Measurements from ENCODE around the gene FARP1.

The FARP1 gene

DNA sequence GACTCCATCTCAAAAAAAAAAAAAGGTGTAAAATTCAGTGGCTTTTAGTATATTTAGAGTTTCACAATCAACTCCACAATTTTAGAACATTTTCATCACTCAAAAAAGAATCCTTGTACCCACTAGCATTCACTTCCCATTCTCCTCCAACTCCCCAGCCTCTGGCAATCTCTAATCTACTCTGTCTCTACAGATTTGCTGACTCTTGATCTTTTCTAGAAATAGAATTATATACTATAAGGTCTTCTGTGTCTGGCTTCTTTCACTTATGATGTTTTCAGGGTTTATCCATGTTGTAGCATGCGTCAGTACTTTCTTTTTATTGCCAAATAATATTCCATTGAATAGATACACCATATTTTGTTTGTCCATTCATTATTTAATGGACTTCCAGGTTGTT is 8.0 kb upstream of the FARP1 start:
- DNase-seq: no peak

DNA sequence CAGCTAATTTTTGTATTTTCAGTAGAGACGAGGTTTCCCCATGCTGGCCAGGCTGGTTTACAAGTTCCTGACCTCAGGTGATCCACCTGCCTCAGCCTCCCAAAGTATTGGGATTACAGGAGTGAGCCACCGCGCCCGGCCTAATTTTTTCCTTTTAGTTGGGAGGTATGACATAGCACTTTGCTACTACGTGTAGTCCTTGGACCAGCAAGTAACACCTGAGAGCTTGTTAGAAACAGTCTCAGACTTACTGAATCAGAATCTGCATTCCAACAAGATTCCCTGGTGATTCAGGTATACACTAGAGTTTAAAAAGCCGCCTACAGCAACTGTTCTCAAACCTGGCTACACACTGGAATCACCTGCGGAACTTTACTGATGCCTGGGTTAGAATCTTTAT is 1.8 kb upstream of the FARP1 start:
- DNase-seq: no peak

DNA sequence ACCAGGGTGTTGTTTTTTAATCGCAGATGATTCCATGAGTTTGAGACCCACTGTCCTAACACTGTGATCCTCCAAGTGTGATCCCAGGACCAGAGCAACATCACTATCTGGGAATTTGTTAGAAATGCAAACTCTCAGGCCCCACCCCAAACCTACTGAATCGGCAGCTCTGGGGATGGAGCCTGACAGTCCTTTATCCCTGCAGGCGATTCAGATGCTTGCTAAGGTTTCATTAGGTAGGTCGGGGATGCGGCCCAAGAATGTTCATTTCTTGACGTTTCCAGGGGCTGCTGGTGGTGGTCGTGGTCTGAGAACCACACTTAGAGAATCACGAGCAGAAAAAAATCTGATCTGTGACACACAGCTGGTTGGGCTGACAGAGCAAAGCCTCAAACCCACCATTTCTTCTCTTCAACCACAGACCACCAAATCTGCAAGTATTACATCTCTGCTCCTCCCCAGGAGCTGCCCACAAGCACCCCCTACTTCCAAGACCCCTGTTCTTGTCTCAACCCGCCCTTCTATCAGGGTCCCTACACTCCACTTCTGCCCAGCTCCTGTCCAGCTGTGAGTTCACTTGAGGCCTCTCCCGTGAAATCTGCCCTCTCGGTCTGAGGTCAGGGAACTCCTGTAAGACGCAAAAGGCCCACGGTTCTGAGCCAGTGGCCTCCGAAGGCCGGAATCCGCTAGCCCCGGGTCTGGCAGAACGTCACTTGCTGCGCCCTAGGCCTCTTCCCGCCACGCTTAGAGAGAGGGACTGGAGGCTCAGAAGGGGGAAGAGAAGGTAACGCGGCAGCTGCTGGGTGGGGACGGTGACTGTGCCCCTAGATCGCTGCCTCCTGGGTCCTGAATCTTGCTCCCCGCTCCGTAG is 1.1 kb upstream of the FARP1 start:
- no peak for DNase-seq

DNA sequence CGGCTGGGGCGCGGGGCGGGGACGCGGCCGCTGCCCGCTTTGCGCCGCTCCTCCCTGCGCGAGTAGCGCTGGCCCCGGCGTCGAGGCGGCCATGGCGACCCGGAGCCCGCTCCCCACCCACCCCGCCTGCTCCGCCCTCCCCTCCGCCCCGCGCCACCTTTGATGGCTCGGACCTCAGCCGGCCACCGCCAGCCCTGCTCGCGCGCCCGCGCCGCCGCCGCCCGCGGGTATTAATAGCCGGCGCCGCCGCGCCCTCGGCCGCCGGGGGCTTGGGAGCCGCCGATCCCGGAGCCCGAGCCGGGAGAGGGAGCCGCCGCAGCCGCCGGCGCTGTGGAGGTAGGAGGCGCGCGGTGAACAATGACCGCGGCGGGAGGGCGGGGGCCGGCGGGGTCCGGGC is 261 bp downstream of the FARP1 start:
- no peak for DNase-seq

DNA sequence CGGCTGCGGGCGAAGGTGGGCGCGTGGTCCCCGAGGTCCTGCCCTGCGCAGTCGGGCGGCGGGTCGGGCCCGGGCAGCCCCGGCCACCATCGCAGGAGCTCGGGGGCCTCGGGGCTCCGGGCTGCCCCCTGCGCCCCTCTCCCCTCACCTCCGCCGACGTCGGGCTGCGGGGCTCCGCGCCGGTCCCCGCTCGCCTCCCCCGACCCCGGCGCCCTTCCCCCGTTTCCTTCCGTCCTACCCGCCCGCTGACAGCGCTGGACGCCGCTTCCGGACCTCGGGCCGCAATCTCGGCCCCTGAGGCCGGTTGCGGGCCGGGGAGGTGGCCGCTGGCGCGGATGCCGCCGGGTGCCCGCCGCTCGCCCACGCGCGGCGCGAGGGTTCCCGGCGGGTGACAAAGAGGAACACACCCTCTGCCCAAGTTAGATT is 720 bp downstream of the FARP1 start:
- DNase-seq: no peak

DNA sequence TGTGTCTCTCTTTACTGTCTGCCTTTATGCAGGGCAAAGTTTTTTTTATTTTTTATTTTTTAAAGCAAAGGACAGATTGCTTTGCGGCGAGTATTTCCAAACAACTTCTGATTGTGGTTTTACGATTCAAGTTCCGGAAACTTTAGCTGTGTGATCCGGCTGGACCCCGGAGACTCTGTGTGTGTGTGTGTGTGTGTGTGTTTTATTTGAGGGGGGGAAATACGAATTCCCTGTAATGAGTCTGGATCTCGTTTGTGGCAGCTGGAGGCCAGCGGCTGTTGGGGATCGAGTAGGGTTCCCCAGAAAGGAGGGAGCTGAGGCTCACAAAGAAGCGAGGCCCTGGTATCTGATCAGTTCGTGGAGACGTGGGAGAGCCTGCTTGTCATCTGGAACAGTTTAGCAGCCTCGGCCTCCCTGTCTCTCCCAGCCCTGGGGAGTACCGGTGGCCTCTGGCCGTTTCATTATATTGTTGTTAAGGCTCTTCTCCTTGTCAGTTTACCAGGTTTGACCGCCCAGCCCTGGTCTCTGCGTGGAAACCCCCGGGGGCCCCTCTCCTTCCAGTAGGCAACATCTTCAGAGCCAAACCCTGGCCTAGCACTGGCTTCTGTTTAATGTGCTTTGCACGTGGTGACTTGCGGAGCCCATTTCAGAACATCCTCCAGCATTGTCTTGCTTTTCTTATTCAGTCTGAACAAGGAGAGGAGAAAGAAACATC is 1.3 kb downstream of the FARP1 start:
- no peak for DNase-seq

DNA sequence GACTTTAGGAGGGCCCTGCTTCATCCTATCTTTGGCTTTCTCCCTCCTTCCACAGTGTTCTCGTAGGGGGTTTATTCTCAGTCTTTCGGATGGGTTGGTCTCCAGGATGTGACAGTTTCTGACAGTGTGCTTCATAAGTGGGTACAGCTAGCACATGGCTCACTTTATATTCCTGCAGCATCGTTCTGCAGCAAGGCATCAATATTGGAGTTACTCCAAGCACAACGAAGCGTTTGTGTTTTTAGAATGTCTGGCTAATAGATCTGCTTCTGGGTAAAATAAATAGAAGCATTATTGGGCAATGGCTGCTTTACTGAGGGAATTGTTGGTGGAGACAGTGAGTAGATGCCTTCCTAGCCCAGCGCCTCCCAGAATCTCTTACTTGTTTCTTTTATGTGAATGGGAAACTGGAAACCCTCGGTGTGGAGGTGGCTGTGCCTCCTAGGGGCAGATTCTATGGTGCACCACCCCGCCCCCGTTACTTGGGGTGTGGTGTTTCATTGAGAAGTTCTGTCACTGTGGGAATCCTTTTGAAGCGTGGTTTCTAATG is 2.0 kb downstream of the FARP1 start:
- no peak for DNase-seq

DNA sequence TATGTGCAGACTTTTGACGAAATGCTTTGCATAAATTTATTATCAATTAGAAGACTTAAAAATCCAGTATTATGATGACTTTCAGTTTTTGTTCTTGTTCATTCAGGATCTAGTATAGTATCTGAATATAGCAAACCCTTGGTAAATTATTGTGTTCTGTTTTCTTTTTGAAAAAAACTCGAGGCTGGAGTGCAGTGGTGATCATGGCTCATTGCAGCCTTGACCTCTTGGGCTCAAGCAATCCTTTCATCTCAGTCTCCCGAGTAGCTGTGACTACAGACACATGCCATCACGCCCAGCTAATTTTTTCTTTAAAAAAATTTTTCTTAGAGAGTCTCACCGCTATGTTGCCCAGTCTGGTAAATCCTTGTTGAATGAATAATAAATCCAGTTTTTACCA is 4.6 kb downstream of the FARP1 start:
- DNase-seq: no peak

DNA sequence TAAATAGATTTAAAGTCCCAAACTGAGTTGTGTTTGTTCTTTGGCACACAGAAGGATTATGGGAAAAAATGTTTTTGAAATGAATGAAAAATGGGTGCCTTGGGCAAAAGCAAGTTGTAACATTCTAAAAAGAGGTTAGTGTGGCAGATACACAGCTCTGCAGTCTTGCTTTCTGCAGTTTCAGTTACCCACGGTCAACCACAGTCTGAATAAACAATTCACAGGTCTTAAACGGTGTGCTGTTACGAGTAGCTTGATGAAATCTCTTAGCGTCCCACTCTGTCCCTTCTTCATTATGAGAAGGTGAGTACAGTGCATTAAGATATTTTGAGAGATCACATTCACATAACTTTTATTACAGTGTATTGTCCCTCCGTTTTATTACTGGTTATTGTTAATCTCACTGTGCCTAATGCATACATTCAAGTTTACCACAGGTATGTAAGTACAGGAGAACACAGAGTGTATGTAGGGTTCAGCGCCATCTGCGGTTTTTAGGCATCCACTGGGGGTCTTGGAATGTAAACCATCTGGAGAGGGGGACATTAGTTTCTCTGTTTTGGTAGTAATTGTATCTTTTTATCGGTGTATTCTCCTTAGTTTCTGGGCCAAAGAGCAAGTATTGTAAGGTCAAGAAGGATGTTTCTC is 8.1 kb downstream of the FARP1 start:
- no peak for DNase-seq

DNA sequence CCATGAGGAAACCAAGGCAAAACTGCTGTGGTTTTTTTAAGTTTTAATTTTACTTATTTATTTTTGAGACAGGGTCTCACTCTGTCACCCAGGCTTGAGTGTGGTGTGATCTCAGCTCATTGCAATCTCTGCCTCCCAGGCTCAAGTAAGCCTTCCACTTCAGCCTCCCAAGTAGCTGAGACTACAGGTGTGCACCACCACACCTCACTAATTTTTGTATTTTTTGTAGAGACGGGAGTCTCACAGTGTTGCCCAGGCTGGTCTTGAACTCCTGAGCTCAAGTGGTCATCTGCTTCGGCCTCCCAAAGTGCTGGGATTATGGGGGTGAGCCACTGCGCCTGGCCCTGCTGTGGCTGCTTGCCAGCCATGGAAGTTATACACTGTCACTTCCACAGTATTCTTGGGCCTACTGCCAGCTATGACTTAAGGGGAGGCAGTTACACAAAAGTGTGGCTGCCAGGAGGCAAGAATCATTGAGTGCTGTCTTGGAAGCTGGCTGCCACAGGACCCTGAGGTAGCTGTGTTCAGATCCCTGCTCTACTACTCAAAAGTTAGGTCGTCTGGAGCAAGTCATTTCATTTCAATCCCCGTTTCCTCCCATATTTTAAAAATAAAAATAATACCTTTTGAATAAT is 12.7 kb downstream of the FARP1 start:
- no peak for DNase-seq

DNA sequence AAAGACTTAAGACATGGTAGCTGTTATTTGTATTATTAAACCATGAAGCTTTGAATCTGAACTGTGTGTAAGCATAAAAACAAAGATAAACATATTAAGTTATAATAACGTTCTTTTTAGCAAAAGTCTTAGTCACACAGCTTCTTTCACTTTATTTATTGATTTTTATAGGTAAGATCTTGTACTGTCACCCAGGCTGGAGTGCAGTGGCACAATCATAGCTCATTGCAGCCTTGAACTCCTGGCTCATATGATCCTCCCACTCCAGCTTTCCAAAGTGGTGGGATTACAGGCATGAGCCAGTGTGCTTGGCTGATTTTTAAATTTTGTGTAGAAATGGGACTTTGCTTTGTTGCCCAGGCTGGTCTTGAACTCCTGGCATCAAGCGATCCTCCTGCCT is 13.4 kb downstream of the FARP1 start:
- DNase-seq: no peak

DNA sequence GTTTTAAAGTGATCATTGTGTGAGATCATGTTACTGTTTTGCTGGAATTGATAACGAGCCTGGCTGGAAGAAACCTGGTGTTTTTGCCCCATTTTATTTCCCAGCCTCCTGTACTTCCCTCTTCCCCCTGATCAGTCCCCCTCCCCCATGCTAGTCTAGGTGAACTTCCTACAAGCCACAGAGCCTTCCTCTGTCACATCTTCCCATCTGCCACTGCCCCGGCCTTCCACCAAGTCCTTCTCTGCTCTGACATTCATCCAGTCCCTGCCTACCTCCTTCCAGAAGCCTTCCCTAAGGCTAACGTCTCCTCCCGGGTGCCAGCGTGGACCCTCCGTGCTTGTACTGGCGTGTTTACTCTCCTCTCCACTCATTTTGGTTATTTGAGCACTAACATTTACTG is 14.3 kb downstream of the FARP1 start:
- no peak for DNase-seq

DNA sequence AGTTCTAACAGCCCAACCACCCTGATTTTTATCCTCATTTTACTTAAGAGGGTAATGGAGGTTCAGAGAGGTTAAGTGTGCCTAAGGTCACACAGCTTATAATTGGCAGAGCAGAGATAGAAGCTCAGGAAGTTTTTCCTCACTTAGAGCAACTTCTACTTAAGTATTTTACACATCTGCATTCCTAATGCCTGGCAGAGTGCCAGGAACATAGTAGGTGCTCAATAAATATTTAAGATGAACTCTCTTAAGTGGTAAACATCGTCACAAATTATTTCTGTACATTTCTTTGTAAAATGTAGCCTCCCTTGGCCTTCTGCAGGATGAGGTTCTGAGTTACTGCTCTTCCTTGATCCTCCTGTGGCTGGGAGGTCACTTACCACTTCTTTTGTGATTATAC is 14.7 kb downstream of the FARP1 start:
- no peak for DNase-seq

DNA sequence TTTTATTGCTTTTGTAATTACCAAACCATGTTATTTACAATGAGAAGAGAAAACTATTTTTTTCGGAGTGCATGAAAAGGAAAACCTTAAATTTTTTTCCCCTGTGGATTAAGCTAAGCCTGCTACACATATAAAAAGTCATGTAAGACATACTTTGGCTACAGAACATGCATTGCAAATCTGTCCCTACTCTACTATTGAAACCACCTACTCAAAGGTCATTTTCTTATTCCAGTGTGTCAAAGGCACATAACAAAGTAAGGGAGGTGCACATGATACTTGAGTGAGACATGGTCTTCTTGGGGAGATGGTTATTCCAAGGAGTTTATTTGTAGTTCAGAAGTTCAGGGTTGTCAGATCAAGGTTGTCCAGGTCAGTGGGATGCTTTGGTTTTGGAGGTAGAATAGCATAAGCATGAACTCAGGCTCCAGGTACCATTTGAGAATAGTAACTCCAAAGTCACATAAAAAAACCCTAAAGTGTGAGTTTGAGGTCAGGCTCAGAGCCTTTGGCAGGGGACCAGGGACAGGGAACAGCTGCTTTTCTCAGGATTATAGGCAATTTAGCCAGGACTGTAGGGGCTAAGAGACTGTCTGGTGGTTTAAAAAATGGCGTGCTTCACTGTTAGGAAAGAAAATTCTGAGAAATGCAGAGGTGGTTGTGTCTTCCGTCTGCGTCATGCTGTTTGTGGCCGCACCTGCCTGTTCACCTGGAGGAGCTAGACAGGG is 15.4 kb downstream of the FARP1 start:
- no peak for DNase-seq

DNA sequence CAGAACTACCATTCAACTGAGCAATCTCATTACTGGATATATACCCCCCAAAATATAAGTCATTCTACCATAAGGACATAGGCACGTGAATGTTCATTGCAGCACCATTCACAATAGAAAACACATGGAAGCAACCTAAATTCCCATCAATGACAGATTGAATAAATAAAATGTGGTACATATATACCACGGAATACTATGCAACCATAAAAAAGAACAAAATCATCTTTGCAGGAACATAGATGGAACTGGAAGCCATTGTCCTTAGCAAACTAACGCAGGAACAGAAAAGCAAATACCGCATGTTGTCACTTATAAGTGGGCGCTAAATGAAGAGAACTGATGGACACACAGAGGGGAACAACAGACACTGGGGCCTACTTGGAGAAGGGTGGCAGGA is 20.0 kb downstream of the FARP1 start:
- DNase-seq: no peak

DNA sequence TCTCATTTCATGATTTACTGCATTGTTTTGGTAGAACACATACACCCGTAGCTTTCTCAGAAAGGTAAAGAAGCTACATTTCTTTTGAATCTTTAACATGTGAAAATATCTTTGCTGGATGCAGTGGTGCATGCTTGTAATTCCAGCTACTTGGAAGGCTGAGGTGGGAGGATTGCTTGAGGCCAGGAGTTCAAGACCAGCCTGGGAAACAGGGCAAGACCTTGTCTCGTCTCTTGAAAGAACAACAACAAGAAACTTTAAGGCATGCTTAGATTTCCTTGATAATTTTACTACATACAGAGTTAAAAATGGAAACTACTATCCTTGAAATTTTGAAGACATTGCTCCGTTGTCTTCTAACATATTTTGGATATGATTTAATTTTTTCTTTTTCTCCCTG is 26.4 kb downstream of the FARP1 start:
- no peak for DNase-seq

DNA sequence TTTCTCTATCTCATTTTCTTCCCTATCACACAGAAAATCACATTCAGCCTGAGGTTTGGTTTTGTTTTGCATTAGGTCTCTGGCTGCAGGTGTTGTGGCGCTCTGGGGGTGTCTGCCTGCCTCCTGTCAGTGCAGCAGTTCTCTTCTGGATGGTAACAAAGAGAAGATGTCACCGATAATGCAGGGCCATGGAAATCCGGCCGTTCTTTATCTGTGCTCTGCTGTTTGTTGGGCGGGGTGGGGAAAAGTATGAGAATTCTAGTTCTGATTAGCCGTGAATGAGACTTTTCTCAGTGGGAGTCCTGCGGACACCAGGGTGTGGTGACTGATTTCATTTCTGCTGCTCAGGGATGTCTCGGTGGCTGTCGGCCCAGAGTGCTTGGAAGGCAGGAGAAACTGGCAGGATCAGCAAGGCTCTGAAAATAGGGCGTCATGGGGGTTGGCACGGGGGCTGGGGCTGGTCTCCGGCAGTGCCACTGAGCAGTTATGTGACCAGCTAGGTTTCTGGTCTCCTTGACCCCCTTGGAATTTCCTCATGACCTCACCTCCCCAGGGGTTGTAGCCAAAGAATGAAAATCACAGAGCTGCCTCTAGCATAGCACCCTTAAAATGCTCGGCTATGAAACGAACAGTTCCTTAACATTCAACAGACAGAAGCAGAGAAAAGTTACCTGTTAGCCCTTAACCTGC is 29.2 kb downstream of the FARP1 start:
- DNase-seq: no peak

DNA sequence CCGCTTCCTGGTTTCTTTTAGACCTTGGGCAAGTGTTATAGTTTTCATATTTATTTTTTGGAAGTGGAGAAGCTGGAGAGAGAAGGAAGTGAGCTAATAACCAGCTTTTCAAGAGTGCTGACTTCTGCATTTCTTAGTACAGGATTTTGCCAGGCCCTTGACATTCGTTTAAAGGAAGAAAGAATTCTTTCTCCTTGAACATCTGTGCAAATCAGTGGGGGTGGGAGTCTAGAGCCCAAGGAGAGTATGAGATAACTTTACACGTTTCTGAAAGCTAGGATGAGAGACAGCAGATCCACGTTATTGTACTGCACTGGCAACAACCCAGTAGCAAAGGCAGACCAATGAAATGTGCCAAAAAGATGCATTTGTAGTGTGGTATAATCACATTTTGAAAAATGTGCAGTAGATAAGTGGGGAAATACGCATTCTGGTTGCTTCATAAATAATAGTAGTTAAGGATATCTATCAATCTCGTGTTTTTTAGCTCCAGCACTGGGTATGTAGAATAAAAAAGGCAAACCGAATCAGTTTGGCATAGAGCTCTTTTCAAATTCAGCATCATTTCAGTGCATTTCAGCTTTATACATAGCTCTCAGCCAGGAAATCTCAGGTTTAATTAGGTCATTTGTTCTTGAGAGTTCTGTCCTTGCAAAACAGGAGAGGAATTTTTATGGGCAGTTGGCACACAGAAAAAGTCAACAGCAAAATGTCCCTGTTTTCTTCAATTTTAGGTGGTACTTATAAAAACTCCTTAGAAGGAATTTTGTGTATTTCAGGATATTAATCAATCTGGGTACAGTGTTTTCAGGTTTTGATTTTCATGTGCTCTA is 29.9 kb downstream of the FARP1 start:
- no peak for DNase-seq

DNA sequence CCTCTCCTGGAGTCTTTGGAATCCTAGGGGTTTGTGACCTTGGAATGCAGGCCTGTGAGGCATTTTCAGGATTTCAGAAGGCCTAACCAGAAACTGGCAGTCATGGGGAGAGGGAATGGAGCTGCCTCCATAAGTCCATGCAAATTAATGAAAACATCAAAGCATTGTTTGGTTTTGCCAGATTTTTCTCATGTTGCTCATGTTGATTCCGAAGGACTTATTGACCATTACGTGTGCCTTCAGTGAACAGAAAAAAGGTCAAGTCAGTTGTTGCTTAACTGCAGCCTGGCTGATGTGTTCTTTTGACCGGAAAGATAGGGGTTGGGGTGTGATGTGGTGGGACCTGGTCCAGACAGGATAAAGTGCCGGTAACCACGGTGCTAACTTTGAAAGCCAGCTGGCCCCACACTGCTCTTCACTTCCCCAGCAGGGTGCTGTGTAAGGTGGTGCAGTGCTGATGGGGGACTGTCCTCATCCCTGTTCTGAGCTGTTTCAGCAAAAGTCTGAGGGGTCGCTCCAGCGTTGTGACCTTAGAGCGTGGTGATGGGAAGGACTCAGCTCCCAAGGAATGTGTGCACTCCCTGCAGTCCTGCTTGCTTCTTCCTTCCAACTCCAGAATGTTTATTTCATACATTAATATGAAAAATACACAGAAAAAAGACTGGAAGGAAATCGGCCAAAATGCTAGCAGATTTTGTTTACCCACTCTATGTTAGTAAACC is 30.7 kb downstream of the FARP1 start:
- DNase-seq: no peak

DNA sequence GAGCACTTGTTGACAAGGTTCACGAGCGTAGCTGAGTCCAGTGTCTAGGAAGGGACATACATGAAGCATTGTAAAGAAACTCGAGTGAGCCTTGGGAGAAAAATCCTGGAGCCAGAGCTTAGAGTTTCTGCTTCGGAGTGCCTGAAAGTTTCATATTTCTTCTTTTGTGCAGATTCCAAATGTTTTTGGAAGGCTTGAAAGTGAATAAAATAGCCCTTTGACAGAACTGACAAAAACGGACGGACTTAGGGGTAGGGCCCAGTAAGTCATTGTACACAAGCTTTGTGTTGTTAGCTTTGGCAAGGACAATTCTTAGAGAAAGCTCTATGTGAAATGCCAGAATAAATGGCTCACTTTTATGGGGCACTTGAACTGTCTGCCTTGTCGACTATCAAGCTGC is 31.4 kb downstream of the FARP1 start:
- no peak for DNase-seq
